ENCODE data around the gene PAQR6. TPM values are rescaled to one million over a fixed set of nuclear protein-coding genes. Genes with fewer than 3 reads are reported as not detected.

The PAQR6 gene
- total RNA-seq, 6 donors from 2014 or later, result 1.3 to 10.5 (median 2.9) TPM

GRCh38 chr1:156284112-156284511 lies 36.3 kb upstream of the PAQR6 start, which contains the start of gene TMEM79:
TSS of gene TMEM79 (plus strand) at chr1:156284325. CDS start at chr1:156285227, 902 bp downstream.
- WGBS, 2 donors, result 90 to 93% methylated on average over 7 of the region's 7 CpGs
- no peak for DNase-seq
- TF ChIP-seq EP300 (IDR thresholded peaks at IDR 0.05) (no peak), POLR2A (IDR thresholded peaks at IDR 0.05) (no peak), POLR2AphosphoS5 (IDR thresholded peaks at IDR 0.05) (no peak)
- TF ChIP-seq, protein P1, sequence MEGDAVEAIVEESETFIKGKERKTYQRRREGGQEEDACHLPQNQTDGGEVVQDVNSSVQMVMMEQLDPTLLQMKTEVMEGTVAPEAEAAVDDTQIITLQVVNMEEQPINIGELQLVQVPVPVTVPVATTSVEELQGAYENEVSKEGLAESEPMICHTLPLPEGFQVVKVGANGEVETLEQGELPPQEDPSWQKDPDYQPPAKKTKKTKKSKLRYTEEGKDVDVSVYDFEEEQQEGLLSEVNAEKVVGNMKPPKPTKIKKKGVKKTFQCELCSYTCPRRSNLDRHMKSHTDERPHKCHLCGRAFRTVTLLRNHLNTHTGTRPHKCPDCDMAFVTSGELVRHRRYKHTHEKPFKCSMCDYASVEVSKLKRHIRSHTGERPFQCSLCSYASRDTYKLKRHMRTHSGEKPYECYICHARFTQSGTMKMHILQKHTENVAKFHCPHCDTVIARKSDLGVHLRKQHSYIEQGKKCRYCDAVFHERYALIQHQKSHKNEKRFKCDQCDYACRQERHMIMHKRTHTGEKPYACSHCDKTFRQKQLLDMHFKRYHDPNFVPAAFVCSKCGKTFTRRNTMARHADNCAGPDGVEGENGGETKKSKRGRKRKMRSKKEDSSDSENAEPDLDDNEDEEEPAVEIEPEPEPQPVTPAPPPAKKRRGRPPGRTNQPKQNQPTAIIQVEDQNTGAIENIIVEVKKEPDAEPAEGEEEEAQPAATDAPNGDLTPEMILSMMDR (IDR thresholded peaks at IDR 0.05), result no peak
- Histone ChIP-seq H3K4me3 (peak within 1 kb of the TSS; percentile 71 to 93 (median 83)), H3K36me3 (peaks cover 0 to 7% (median under 1%) of the 10 kb centered on the region in 4 donors), H3K4me1 (peaks cover 21 to 37% (median 28%) of the 10 kb centered on the region in 4 donors), H3K27ac (peak within 1 kb of the TSS; percentile 90 to 96 (median 94)), H3K9me3 (no peaks in the 10 kb centered on the region), H3K27me3 (no peaks in the 10 kb centered on the region)
- no peak for ATAC-seq (ENCODE audit: low FRiP score in 2 of 2)

DNA sequence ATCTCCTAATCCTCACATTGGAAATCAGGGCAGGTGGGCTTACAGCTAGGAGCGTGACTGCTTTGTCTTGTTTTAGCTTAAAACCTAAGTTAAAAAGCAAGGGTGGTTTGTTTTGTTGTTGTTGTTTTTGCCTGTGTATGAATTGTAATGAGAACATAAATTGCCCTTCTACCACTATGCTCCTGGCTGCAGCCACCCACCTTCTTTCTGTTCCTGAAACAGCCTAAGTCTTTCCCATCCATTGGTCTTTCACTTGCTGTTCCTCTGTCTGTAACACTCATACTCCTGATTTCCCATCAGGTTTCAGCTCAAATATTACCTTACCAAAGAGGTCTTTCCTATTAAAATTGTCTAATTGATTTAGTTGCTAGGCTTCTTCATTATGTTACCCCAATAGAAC lies 35.7 kb upstream of the PAQR6 start:
- no peak for TF ChIP-seq POLR2A (IDR thresholded peaks at IDR 0.05)
- TF ChIP-seq, protein P1 (IDR thresholded peaks at IDR 0.05), result no peak
- TF ChIP-seq EP300 (IDR thresholded peaks at IDR 0.05), result no peak
- TF ChIP-seq POLR2AphosphoS5 (IDR thresholded peaks at IDR 0.05), result no peak
- 93 to 97% methylated on average over 1 of the region's 1 CpG for WGBS, 2 donors
- Histone ChIP-seq H3K4me1 (peaks cover 21 to 37% (median 28%) of the 10 kb centered on the region in 4 donors), H3K36me3 (peaks cover 0 to 7% (median 4%) of the 10 kb centered on the region in 4 donors), H3K27me3 (no peaks in the 10 kb centered on the region), H3K4me3 (peak overlapping the region; percentile 71 to 93 (median 83)), H3K9me3 (no peaks in the 10 kb centered on the region), H3K27ac (peak overlapping the region in 2 of 4 donors; percentile 95 to 96)
- no peak for DNase-seq
- no peak for ATAC-seq (ENCODE audit: low FRiP score in 2 of 2)

DNA sequence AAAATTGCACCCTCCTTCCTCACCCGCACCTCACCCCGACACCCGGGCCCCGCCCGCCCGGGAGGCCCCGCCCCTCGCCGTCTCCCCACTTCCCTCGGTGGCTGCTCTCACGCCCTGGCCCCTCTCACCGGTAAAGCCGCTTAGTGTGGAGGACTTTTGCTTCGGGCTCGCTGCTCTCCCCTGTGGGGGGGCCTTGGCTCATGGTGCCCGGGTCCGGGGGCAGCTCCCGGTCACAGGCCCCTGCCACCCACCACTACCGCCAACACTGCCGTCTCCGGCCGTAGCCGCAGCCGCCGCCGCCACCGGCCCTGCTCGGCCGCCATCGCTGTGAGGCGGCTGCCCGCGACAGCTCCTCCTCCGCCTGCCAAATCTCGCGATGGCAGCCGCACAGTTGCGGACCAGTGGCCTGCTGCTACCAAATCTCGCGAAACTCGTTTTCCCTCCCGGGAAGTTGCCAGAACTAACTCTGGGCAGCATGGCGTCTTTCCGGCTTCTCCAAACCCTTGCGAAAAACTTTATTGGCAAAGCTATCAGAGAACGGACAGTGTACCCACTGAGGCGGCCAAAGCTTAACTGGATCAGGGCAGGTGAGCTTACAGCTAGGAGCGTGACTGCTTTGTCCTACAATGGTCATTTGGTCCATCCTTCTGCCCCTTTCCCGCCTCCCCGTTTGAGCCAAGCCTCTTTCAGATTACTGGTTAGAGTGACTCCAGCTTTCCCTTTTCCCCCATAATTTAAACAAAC lies 34.8 kb upstream of the PAQR6 start, which contains the start of gene SMG5:
SMG5 (minus strand) TSS at position 347 of the 744 bp plus-strand sequence; CDS start at position 202, 145 bp downstream.
- TF ChIP-seq, protein P1 (IDR thresholded peaks at IDR 0.05), result peak in 1 of 6 experiments; percentile 16
- peak in 3 of 4 donors; percentile 78 to 95 (median 89) for TF ChIP-seq POLR2A (IDR thresholded peaks at IDR 0.05)
- TF ChIP-seq EP300 (IDR thresholded peaks at IDR 0.05), result no peak
- TF ChIP-seq POLR2AphosphoS5 (IDR thresholded peaks at IDR 0.05), result peak; percentile 89 to 94
- Histone ChIP-seq H3K27ac (peak within 1 kb of the TSS; percentile 90 to 96 (median 94)), H3K27me3 (no peaks in the 10 kb centered on the region), H3K4me3 (peak within 1 kb of the TSS; percentile 71 to 93 (median 83)), H3K9me3 (no peaks in the 10 kb centered on the region), H3K4me1 (peaks cover 21 to 37% (median 30%) of the 10 kb centered on the region in 4 donors), H3K36me3 (peaks cover 3 to 16% (median 11%) of the 10 kb centered on the region in 4 donors)
- DNase-seq (peak; percentile 98), ATAC-seq (ENCODE audit: low FRiP score in 2 of 2) (peak; percentile 95 to 97)
- WGBS, 2 donors, result 0% methylated on average over 38 to 45 of the region's 50 CpGs

DNA sequence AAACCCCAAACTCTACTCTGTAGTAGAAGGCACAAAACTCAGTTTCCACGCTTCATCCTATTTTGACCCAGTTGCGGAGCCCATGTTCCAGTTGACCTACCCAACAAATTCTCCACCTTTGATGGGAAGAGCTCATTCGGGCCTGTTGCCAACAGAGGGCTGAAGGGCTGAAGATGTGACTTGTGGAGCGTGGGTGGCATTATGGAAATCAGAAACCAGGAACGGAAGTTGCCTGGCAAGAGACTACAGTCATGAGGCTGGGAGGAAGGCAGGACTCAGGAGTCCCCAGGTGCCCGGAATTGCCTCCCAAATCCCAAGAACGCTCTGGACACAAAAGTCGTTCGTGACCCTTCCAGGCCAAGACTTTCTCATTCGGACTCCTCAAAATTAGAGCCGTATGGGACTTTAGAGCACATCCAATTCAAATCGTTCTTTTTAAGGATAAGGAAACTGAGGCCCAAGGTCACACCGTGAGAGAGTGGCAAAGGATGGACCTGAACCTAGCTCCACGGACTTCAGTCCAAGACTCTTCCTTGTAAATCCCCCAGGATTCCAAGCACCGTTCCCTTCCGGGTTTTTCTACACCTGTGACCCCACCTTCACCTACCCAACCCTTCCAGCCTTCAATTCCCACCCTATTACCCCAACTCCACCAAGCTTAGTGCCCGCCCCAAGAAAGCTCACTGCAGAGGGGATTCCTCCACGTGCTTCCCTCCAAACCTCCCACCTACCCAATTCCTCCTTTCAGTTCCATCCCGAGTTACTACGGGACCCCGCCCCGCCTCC lies 34.0 kb upstream of the PAQR6 start:
- DNase-seq (peak in 1 of 2 donors; percentile 33), ATAC-seq (ENCODE audit: low FRiP score in 2 of 2) (no peak)
- Histone ChIP-seq H3K4me3 (peak overlapping the region; percentile 59 to 93 (median 80)), H3K27ac (peak overlapping the region; percentile 90 to 96 (median 94)), H3K4me1 (peaks cover 21 to 40% (median 32%) of the 10 kb centered on the region in 4 donors), H3K36me3 (peaks cover 4 to 24% (median 17%) of the 10 kb centered on the region in 4 donors), H3K27me3 (no peaks in the 10 kb centered on the region), H3K9me3 (no peaks in the 10 kb centered on the region)
- WGBS, 2 donors, result 8 to 10% methylated on average over 22 of the region's 22 CpGs
- TF ChIP-seq, protein P1 (IDR thresholded peaks at IDR 0.05), result no peak
- TF ChIP-seq POLR2A (IDR thresholded peaks at IDR 0.05) (no peak), EP300 (IDR thresholded peaks at IDR 0.05) (no peak), POLR2AphosphoS5 (IDR thresholded peaks at IDR 0.05) (no peak)

All from upper lobe of left lung (tissue), 6 donors.